GM19372 (cell line): ENCODE results near the gene RALGDS.

ENCODE experiments used
- ATAC-seq: cut with Tn5 transposase; IDR thresholded peaks from one replicate; pipeline ENCODE4 v1.9.1; 2021; ENCODE audit warnings: mild to moderate bottlenecking, low read depth, moderate library complexity; ENCODE audit not compliant: unreplicated experiment

The RALGDS gene

DNA sequence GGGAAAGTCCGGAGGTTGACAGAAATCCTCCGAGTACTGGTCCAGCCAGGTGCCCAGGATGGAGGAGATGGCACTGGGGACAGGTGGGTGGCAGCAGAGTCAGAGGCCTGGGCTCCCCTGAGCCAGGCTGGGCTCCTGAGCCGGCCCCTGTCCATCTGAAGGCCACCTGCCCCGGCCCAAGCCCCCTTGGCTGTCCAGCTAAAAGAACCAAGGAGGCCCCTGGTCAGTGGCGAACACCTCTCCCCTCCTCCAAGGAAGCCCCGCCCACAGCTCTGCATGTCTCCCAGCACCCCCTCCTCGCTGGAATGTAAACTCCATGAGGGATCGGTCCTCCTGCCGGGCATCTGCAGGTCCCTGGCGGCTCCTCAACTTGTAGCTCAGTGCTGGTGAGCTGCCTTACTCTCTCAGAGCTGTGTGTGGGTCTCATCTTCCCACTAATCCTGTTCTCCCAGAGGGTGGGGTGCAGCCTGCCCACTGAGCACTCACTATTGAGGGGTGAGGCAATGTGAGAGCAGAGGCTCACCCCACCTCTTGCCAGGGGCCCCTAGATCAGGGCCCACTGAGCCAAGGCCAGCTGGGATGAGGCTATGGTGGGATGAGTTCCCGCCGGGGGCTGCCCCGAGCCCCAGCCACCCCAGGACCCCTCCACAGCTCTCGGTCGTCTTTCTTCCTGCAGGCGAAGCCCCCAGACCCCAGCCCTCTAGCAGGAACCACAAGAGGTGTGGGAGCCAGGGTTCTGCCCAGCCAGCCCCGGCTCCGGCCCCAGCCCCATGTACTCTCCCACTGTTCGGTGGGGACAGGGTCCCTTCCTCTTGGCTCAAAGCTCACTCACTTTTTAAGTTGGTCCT is 12.0 kb downstream of the RALGDS start:
- no peak for ATAC-seq

DNA sequence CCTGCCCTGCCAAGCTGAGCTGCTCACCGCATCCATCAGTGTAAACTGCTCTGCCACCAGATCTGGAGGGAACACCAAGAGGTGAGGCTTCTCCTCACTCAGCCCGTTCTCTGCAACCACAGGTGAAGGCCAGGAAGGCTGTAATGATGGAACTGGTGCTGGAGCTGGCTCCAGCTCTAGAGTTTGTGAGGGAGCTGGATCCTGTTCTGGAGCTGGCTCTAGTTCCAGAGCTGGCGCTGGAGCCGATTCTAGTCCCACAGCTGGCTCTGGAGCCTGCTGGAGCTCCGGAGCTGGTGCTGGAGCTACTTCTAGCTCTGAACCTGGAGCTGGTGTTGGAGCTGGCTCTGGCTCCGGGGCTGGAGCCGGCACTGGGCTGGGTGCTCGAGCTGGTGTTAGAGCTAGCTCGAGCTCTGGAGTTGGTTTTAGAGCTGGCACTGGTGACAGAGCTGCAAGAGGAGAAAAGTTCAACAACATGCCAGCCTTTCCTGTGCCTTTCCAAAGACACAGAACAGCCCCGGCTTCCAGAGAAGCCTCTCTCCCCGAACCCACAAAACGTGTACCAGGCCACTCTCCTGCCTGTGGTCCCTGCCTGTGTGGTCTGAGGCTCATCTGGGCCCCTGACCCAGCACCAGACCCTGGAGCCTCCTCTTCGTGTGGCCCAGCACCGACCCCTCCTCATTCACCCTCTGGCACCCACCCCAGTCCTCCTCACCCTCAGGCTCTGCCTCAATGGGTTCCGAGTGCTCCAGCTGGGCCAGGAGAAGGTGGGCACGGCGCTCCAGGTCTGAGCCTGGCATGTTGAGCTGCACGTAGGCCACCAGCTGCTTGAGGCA is 12.9 kb downstream of the RALGDS start:
- ATAC-seq, result no peak

- no peak for ATAC-seq
These were observed 13.8 kb downstream of the RALGDS start for GRCh38 chr9:133107245-133107722.

- no peak for ATAC-seq
These were observed 14.4 kb downstream of the RALGDS start for GRCh38 chr9:133106511-133107244.

GRCh38 chr9:133105461-133105770 is 15.6 kb downstream of the RALGDS start:
- no peak for ATAC-seq

GRCh38 chr9:133104718-133105460 is 16.2 kb downstream of the RALGDS start:
- ATAC-seq, result no peak

DNA sequence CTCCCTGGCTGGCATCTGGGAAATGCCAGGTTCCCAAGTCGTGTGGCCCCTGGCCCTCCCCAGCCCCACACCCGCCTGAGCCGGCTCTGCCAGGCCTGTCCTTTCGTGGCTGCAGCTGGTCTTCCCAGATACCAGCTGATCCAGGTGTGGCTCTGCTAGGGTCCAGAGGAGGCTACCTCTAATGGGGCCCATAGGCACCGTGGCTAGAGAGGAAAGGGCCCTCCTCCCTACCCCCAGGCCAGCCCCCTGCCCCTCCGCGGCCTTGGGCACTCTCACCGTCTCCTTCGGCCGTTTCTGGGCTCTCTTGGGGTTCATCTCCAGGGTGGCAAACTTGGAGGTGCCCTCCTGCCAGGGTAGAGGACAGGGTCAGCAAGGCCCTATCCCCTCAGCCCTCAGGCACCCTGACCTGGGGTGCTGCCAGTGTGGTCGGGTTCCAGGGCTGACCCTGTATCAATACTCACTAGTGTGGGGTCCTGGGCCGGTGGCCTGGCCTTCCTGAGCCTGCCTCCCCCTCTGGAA is 17.0 kb downstream of the RALGDS start:
- ATAC-seq, result no peak

DNA sequence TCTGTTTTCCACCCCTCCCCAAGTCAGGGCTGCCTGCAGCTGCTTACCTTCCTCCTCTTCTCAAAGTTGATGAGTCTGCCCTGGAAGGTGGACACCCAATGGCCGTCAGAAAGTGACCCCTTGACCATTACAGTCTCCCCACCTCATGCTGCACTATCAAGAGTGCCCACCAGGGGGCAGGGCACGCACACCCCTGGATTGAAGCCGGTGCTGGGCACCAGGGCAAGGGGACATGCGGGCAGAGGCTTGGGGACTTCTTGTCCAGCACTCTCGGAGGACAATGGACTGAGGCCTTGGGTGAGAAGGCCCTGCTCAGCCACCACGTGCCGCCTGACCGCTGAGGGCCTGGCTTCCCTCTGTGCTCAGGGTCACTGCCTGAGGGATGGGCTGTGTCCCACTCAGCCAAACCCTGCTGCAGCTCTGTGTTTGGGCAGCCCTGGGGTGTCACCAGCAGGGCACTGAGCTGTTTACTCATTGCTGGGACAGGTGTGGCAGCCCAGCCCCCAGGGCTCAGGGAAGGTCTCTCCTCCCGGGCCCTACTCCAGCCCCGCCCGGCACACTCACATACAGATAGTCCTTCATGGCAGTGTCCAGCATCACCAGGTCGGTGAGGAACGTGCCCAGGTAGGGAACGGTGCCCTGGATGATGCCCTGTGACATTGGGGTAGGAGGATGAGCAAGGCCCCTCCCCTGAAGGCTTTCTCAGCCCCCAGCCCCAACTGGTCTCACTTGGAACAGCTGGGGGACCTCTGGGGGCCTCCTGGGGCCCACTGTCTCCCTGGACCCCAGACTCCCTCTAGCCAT is 17.7 kb downstream of the RALGDS start:
- ATAC-seq, result no peak

DNA sequence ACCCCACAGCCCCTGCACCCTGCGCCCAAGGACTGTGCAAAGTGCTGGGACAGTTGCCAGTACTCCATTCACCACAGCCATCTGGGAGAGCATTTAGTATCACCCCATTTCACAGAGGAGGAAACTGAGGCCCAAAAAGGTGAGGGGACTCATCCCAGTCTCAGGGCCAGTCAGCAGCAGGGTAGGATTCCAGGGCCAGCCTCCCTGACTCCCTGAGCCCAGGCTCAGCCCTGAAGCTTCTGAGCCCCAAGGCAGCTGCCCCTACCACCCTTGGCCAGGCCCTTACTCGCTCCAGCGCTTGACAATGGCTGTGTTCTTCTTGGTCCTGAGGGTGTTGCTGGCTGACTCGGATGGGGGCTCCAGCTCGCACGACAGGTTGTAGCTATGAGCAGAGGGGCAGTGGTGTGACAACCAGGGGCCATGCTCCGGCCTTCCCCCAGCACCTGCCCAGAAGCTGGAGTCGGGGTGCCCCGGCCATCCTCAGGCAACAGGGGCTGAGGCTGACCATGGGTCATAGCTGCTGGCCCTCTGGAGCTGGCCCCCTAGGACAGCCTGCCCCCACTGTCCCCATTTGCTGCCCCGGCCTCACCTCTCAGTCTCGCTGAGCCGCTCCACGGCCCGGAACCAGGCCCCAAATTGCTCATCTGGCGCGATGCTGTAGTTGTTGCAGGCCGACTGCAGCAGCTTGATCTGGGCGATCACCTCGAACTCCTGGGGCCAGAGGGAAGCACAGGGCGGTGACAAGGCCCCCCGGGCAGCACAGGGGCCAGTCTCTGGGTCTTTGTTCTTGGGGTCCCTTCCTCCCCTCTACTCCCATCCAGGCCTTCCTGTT is 18.6 kb downstream of the RALGDS start:
- ATAC-seq, result no peak

DNA sequence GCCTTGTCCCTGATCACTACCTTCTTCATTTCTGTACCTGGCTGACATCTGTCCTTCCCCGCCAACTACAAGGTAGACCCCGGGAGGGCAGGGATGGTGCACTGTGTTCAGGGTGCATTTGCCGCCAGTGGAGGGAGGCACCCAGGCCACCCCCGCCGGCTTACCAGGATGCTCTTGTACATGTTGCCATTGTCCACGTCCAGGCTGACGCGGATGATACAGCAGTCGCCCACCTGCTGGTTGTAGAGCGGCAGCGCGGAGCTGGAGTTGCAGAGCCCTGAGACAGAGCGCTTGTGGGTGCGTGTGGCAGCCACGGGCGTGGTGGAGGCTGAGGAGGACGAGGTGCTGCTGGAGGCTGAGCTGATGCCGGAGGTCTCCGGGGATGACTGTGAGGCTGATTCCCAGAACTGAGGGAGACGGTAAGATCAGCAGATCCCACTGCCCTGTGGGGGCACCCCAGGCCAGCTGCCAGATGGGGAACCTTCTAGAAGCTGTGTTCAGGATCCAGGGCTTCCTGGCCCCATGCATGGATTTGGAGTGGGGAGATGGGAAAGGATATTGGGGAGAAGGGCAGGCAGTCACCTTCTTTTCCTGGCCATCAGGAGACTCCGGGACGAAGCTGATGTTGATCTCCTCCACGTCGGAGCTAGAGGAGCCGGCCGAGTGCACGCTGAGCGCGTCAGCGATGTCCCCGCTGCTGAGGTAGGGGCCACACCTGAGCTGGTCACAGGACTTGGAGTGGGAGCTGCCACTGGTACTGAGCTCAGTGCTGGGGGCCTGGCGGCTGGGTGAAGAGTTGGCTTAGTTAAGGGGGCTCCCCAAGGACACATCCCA is 19.5 kb downstream of the RALGDS start:
- no peak for ATAC-seq

DNA sequence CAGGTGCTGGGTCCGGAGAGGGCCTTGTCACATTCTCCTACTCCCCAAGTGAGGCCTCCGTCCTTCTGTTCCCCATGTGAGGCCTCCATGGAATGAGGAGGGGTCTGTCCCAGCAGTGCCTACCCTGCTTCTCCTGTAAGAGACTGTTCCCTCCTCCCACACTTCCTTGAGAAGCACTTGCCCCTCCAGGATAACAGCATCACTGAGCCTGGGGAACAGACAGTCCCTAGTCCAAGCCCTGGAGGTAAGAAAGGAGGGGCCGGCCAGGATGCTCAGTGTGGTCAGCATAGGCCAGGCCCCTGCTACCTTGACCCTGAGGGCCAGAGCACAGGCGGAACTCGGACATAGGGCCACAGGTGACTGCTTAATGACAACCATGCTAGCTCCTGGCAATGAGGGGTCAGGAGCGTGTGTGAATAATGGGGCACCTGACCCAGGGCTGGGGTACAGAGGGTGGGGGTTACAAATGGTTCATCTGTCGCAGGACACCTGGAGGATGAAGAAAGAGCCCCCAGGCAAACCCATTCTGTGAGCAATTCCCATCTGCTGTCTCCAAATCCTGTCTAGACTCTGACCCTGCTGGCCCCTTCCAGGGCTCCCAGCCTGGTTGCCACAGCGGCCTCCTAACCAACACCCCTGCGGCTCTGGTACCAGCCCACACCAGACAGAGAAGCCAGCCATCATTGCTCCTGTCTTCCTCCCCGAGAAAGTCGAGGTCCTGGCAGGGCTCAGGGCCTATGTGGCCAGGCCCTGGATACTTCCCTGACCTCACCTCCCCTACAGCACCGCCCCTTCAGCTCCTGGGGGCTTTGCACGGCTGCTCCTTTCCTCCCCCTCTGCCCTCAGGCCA is 20.3 kb downstream of the RALGDS start:
- ATAC-seq, result no peak

- no peak for ATAC-seq
These were observed 21.1 kb downstream of the RALGDS start for GRCh38 chr9:133099726-133100505.

- no peak for ATAC-seq
These were observed 22.2 kb downstream of the RALGDS start for GRCh38 chr9:133098871-133099270.

GRCh38 chr9:133098104-133098754 is 22.8 kb downstream of the RALGDS start:
- ATAC-seq, result no peak

DNA sequence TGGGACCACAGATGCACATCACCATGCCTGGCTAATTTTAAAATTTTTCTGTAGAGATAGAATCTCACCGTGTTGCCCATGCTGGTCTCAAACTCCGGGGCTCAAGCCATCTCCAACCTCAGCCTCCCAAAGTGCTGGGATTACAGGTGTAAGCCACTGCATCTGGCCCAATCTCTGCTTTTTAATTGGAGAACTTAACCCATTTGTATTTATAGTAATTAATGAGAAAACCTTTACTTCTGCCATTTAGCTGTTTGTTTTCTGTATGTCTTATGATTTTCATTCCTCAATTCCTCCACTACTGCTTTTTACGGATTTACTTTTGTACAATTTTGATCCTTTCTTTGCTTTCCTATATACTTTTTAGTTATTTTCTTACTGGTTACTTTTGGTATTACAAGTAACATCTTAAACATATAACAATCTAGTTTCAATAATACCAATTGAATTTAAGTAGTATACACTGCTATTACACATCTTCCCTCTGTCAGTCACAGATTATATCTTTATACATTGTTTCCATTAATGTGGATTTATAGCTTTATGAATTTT is 26.1 kb downstream of the RALGDS start:
- no peak for ATAC-seq
